Activated CD8-positive, alpha-beta memory T cell treated with anti-CD3 and anti-CD28 coated beads for 36 hours (primary cell): Measurements from ENCODE around the gene CYP19A1. TPM values are rescaled to one million over a fixed set of nuclear protein-coding genes. Genes with fewer than 3 reads are reported as not detected.

ENCODE experiments used
- CTCF ChIA-PET: fragments of 350-600 bp; sonication (Branson Sonifier 250); formaldehyde crosslinking; loops from one replicate; lab custom pipeline; 2021; ENCODE audit warnings: antibody characterized with exemption; lab: Charles Lee
- POLR2A ChIA-PET: fragments of 350-600 bp; sonication (Branson Sonifier 250); formaldehyde crosslinking; loops from one replicate; lab custom pipeline; 2021; ENCODE audit warnings: antibody characterized with exemption; lab: Charles Lee
- total RNA-seq, 2 experiments: library from RNA; stranded (reverse); gene quantifications; one replicate each; pipeline ENCODE4 v1.2.3, GENCODE V29; 2021

The CYP19A1 gene
- total RNA-seq, 2 experiments from 2014 or later = not detected

- POLR2A ChIA-PET = no interaction called here
- CTCF ChIA-PET = no interaction called here
These were observed 5.9 kb downstream of the CYP19A1 start for GRCh38 chr15:51332206-51333147.

DNA sequence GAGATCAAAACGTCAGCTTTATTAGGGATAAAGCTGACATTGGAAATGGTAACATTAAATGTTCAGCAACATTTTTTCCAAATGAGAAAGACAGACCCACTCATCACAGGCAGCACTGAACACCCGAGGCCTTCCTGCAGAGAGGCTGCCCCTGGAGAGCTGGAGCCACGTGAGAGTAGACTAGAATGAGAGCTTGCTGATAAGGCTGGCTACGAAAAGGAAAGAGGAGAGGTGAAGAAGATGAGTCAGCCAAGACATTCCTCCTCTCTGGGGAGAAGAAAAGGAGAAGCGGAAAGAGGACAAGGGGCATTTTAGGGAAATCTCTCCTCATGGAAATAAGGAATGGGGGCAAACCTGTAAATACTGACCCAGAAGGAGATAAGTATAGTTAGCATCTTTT lies 7.3 kb downstream of the CYP19A1 start:
- ChIA-PET POLR2A (no interaction called here), CTCF (no interaction called here)

DNA sequence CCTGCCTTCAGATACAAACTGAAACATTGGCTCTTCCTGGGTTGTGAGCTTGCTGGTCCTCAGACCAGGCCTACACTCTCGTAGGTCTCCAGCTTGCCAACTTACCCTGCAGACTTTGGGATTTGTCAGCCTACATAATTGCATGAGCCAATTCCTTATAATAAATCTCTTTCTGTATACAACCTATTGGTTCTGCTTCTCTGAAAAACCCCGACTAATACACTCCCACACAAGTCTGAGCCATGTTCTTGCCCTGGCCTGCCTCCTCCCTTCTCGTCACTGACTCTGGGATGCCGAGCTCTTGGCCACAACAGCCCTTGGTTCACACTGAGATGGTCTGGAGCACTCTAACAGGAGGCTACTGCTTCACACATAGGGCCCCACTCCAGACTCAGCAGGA lies 9.5 kb downstream of the CYP19A1 start:
- CTCF ChIA-PET = no interaction called here

GRCh38 chr15:51327081-51327480 lies 11.3 kb downstream of the CYP19A1 start:
- POLR2A ChIA-PET = no interaction called here
- CTCF ChIA-PET = no interaction called here

More for the DNA sequence above, 9.5 kb downstream of the CYP19A1 start:
- POLR2A ChIA-PET = no interaction called here

GRCh38 chr15:51325167-51325566 lies 13.2 kb downstream of the CYP19A1 start:
- CTCF ChIA-PET = no interaction called here
- POLR2A ChIA-PET = no interaction called here

DNA sequence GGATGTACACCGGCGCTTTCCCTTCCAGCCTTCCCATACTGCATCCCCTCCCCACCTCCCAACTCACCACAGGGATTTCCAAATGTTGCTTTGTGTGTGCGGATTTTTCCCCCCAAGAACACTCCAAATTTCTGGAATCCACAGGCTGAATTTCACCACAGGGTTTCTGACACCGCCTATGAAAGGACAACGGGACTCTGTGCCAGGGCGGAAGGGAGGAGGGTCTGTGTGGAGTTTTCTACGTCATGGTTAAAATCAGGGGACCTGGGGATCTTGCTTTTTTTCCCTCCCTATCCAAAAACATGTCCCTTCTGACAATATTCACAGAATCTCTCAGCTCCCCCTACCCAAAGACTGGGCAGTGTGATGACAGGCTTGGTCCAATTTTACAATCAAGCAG lies 14.6 kb downstream of the CYP19A1 start:
- ChIA-PET CTCF (interaction anchor here (0.8 kb wide), 1 partner anchor 37 kb away, joined by 3 read pairs; no protein-coding TSS in a partner anchor), POLR2A (no interaction called here)

- CTCF ChIA-PET = interaction anchor here (0.8 kb wide), 1 partner anchor 36 kb away, joined by 3 read pairs; no protein-coding TSS in a partner anchor
- POLR2A ChIA-PET = interaction anchor here (0.7 kb wide), 1 partner anchor 112 kb away, joined by 3 read pairs; no protein-coding TSS in a partner anchor
These were observed 15.6 kb downstream of the CYP19A1 start for GRCh38 chr15:51322621-51323296.

DNA sequence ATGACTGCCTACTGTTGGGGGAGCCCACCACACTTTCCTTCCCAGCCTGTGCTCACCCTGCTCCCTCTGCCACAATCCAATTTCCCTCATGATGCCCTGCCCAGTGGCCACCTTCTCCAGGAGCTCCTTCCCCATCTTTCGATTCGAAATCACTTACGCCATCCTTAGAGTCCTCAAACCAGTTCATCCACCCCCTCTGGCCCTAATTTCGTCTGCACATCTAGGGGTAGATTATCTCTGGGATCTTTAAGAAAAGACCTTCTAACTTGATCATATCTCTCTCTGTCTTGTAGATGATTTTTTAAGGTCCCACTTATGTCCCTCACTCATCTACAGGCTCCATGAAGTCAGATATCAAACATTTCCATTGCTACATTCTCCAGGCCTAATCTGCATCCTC lies 17.1 kb downstream of the CYP19A1 start:
- CTCF ChIA-PET = no interaction called here

GRCh38 chr15:51320843-51321242 lies 17.6 kb downstream of the CYP19A1 start:
- ChIA-PET POLR2A (no interaction called here), CTCF (no interaction called here)

More for the DNA sequence above, 17.1 kb downstream of the CYP19A1 start:
- POLR2A ChIA-PET = no interaction called here

GRCh38 chr15:51319539-51319938 lies 18.9 kb downstream of the CYP19A1 start:
- POLR2A ChIA-PET = no interaction called here
- CTCF ChIA-PET = no interaction called here

DNA sequence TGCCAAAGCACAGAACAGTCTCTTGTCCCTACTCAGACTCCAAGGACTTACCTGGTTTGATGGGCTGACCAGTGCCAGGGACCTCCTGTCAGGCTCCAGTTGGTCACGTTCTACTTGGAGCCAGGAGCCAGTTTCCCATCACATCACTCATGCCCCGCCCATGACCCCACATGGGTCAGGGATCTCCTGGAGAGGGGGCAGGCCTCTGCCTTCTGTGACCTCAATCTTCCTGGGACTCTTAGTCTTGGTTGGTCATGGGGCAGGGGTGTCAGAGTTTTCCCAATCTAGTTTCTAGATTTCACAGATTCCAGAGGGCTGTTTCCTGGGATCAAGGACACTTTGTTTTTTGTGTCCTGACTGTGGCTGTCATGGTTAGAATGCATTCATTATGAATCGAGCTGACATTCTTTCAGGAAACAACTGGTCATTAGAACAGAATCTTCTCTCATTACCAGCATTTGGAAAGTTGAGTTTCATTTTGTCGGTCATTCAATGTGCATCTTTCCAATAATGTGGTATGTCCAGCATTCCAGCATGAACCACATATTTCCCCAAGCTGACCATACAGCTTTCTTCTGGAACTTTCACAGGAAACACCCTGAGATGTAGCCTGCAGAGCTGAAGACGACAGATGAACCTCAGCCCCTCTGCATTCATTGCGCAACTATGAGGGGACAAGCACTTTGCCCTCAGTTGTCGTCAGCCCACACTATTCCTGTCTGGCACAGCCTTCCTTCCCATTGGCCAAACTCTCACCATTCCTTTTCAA lies 19.8 kb downstream of the CYP19A1 start:
- POLR2A ChIA-PET = no interaction called here
- CTCF ChIA-PET = no interaction called here

- ChIA-PET CTCF (no interaction called here), POLR2A (no interaction called here)
These were observed 21.8 kb downstream of the CYP19A1 start for GRCh38 chr15:51316636-51317035.

- CTCF ChIA-PET = no interaction called here
These were observed 22.7 kb downstream of the CYP19A1 start for GRCh38 chr15:51315726-51316125.

GRCh38 chr15:51314391-51315337 lies 23.7 kb downstream of the CYP19A1 start:
- ChIA-PET CTCF (no interaction called here), POLR2A (no interaction called here)

More at GRCh38 chr15:51315726-51316125, 22.7 kb downstream of the CYP19A1 start:
- POLR2A ChIA-PET = no interaction called here

- CTCF ChIA-PET = no interaction called here
These were observed 24.6 kb downstream of the CYP19A1 start for GRCh38 chr15:51313644-51314280.

GRCh38 chr15:51313074-51313393 lies 25.4 kb downstream of the CYP19A1 start:
- CTCF ChIA-PET = no interaction called here
- POLR2A ChIA-PET = no interaction called here

More at GRCh38 chr15:51313644-51314280, 24.6 kb downstream of the CYP19A1 start:
- POLR2A ChIA-PET = no interaction called here

- POLR2A ChIA-PET = no interaction called here
- CTCF ChIA-PET = no interaction called here
These were observed 26.0 kb downstream of the CYP19A1 start for GRCh38 chr15:51312166-51313073.
